ENCODE data around the gene HACD3. TPM values are rescaled to one million over a fixed set of nuclear protein-coding genes. Genes with fewer than 3 reads are reported as not detected.

The HACD3 gene, protein sequence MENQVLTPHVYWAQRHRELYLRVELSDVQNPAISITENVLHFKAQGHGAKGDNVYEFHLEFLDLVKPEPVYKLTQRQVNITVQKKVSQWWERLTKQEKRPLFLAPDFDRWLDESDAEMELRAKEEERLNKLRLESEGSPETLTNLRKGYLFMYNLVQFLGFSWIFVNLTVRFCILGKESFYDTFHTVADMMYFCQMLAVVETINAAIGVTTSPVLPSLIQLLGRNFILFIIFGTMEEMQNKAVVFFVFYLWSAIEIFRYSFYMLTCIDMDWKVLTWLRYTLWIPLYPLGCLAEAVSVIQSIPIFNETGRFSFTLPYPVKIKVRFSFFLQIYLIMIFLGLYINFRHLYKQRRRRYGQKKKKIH
- total RNA-seq: 29.2 and 60.8 TPM in 2 replicates

DNA sequence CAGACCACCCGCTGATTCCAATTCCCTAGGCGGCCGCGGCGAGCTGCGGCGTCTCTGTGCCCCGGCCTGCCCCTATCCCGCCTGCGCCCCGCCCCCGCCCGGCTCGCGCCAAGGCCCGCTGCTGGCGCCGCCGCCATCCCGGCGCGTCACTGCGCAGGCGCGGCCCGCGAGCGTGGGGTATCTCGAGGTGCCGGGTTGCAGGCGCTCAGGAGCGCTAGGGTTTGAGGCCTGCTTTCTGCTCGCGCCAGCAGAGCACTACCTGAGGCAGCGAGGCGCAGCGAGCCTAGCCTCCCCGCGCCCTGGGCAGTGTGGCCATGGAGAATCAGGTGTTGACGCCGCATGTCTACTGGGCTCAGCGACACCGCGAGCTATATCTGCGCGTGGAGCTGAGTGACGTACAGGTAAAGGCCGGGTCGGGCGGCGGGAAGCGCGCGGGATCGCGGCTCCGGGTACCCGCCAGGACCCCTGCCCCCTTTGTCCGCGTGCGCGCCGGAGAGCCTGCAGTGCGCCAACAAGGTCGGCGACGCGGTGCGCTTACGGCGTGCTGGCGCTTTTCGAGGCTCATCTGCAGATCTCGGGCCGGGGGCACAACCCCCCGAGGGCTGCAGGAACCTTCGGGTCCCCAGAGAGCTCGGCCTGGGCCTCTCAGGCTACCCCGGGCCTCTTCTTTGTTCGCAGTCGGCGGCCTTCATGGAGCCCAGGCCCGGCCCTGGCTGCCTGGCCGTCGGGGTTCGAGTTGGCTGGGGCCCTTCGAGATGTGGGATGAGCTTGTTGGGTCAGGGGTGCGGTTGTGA is at the start of gene HACD3:
Gene HACD3 (plus strand): TSS at position 146 of the 794 bp plus-strand sequence. CDS start 169 bp downstream, at position 315.
- Histone ChIP-seq H3K27me3 (ENCODE audit: control insufficient read depth, insufficient read depth, low read length) (no peaks in the 10 kb centered on the region), H3K36me3 (ENCODE audit: control insufficient read depth, insufficient read depth, low read length) (no peaks in the 10 kb centered on the region), H3K4me3 (ENCODE audit: low read depth, low read length) (peak within 1 kb of the TSS; percentile 91)
- TF ChIP-seq, protein P1, sequence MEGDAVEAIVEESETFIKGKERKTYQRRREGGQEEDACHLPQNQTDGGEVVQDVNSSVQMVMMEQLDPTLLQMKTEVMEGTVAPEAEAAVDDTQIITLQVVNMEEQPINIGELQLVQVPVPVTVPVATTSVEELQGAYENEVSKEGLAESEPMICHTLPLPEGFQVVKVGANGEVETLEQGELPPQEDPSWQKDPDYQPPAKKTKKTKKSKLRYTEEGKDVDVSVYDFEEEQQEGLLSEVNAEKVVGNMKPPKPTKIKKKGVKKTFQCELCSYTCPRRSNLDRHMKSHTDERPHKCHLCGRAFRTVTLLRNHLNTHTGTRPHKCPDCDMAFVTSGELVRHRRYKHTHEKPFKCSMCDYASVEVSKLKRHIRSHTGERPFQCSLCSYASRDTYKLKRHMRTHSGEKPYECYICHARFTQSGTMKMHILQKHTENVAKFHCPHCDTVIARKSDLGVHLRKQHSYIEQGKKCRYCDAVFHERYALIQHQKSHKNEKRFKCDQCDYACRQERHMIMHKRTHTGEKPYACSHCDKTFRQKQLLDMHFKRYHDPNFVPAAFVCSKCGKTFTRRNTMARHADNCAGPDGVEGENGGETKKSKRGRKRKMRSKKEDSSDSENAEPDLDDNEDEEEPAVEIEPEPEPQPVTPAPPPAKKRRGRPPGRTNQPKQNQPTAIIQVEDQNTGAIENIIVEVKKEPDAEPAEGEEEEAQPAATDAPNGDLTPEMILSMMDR (IDR thresholded peaks at IDR 0.05; ENCODE audit: insufficient read depth, low read length, severe bottlenecking): no peak
- DNase-seq (ENCODE audit: low read depth) (peak; percentile 57), FAIRE-seq (no peak)

DNA sequence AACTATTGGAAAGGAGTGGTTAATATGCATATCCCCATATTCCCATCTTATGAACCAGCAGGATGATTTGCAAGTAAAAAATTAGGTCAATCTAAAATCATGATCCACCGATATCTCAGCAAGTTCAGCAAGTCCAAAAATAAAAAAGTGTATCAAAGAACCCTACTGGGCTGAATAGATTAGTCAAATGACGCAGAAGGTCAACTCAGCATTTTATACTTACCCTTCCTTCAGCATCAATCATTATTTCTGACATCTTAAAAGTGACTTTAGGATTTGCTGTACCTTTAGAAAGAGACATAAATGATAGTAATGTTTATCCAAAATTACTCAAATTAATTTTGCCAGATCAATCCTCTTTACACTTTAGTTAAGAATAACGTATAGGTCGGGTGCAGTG is 45.4 kb upstream of the HACD3 start:
- TF ChIP-seq, protein P1 (IDR thresholded peaks at IDR 0.05; ENCODE audit: insufficient read depth, low read length, severe bottlenecking): no peak
- no peak overlapping the region for H3K4me3 ChIP-seq (ENCODE audit: low read depth, low read length)
- FAIRE-seq (no peak), DNase-seq (ENCODE audit: low read depth) (no peak)
- H3K36me3 ChIP-seq (ENCODE audit: control insufficient read depth, insufficient read depth, low read length): peaks cover 8% of the 10 kb centered on the region
- no peaks in the 10 kb centered on the region for H3K27me3 ChIP-seq (ENCODE audit: control insufficient read depth, insufficient read depth, low read length)

DNA sequence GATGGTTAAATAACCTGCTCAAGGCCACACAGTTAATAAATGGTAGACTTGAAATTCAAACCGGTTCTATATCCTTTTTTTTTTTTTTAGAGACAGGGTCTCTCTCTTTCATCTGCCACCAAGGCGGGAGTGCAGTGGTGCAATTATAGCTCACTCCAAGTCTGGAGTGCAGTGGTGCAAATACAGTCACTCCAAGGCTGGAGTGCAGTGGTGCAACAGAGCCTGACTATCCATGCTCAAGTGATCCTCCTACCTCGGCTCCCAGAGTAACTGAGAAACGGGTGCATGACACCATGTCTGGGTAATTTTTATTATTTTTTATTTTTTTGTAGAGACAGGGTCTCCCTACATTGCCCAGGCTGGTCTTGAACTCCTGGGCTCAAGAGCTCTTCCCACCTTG is 36.2 kb upstream of the HACD3 start:
- FAIRE-seq (no peak), DNase-seq (ENCODE audit: low read depth) (no peak)
- TF ChIP-seq, protein P1 (IDR thresholded peaks at IDR 0.05; ENCODE audit: insufficient read depth, low read length, severe bottlenecking): no peak
- Histone ChIP-seq H3K27me3 (ENCODE audit: control insufficient read depth, insufficient read depth, low read length) (no peaks in the 10 kb centered on the region), H3K36me3 (ENCODE audit: control insufficient read depth, insufficient read depth, low read length) (peaks cover 8% of the 10 kb centered on the region), H3K4me3 (ENCODE audit: low read depth, low read length) (no peak overlapping the region)

DNA sequence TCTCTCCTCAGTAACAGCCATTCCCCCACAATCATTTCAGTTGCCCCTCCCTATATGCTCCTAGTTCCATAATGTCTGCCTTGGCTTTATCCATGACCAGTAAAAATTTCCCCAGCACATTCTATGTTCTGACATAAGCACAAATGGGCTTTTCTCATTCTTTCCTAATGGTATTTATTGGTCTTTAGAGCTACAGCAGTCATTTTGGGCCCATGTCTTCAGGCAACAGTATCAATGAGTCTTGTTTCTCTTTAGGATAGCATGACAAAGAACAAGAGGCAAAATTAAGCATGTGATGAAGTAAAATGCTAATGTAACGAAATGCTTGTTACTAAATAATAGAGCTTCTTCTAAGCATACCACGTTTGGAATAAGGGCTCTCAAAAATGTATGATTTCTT is 20.9 kb upstream of the HACD3 start:
- no peaks in the 10 kb centered on the region for H3K36me3 ChIP-seq (ENCODE audit: control insufficient read depth, insufficient read depth, low read length)
- DNase-seq (ENCODE audit: low read depth) (no peak), FAIRE-seq (no peak)
- TF ChIP-seq, protein P1 (IDR thresholded peaks at IDR 0.05; ENCODE audit: insufficient read depth, low read length, severe bottlenecking): no peak
- H3K4me3 ChIP-seq (ENCODE audit: low read depth, low read length): no peak overlapping the region
- H3K27me3 ChIP-seq (ENCODE audit: control insufficient read depth, insufficient read depth, low read length): no peaks in the 10 kb centered on the region

DNA sequence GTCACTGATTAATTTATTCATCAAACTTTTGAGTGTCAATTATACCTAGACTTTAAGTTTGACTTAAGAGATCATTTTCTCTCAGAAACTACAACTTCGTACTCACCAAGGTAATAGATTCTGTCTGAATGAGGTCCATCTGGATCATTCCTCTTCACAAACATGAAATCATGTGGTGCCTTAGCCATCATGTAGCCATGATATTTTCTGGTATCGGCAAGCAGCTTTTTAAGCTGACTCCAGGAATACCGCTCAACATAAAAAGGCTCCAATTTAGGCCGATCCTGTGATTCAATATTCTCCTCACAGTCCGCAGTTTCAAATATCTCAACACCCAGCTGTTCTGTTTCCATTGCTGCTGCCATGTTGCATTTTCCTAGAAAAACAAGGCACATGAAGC is 18.1 kb upstream of the HACD3 start:
- FAIRE-seq (no peak), DNase-seq (ENCODE audit: low read depth) (no peak)
- TF ChIP-seq, protein P1 (IDR thresholded peaks at IDR 0.05; ENCODE audit: insufficient read depth, low read length, severe bottlenecking): no peak
- no peak overlapping the region for H3K4me3 ChIP-seq (ENCODE audit: low read depth, low read length)
- H3K36me3 ChIP-seq (ENCODE audit: control insufficient read depth, insufficient read depth, low read length): no peaks in the 10 kb centered on the region
- no peaks in the 10 kb centered on the region for H3K27me3 ChIP-seq (ENCODE audit: control insufficient read depth, insufficient read depth, low read length)
